Testis (tissue), 3 donors: Measurements from ENCODE around the gene LEAP2. TPM values are rescaled to one million over a fixed set of nuclear protein-coding genes. Genes with fewer than 3 reads are reported as not detected.

Source experiments
- DNase-seq: peaks from one replicate; pipeline ENCODE4 v3.0.0-alpha.2; 2019
- H3K27ac ChIP-seq, 2 donors: fragments of 200-600 bp; sonication (generic); one replicate each; pipeline ENCODE4 v1.5.1; 2019
- H3K27me3 ChIP-seq: fragments of 200-600 bp; sonication (generic); one replicate; pipeline ENCODE4 v1.5.1; 2019
- H3K36me3 ChIP-seq: fragments of 200-600 bp; sonication (generic); one replicate; pipeline ENCODE4 v1.5.1; 2017; ENCODE audit warnings: low read depth; ENCODE audit errors: missing control alignments
- H3K4me1 ChIP-seq: fragments of 200-600 bp; sonication (generic); one replicate; pipeline ENCODE4 v1.5.1; 2019
- H3K4me3 ChIP-seq, 2 donors: fragments of 200-600 bp; sonication (generic); one replicate each; pipeline ENCODE4 v1.5.1; 2017 to 2019
- H3K9me3 ChIP-seq: fragments of 200-600 bp; sonication (generic); one replicate; pipeline ENCODE4 v1.5.1; 2017
- POLR2A ChIP-seq: fragments of 450-650 bp; IDR thresholded peaks from one replicate; pipeline ENCODE4 v1.6.1; 2017; ENCODE audit warnings: antibody characterized with exemption, mild to moderate bottlenecking, moderate library complexity
- WGBS, 2 donors: methylation state at CpG; one replicate each; pipeline ENCODE4 v1.1.5; 2018; 5-methylcytosine and 5-hydroxymethylcytosine counted together
- intact Hi-C: fragments of 100-400 bp; cut with DNase I; formaldehyde crosslinking; loops from one replicate; pipeline ENCODE4 v1.15.1; 2023; ENCODE audit warnings: low total_unique reads
- polyA plus RNA-seq: library from polyadenylated mRNA; stranded (reverse); fragments of 350-450 nt; fragmentation: Illumina TruSeq; extraction: RNeasy Lipid Tissue Mini Kit (QIAGEN cat#74804); gene quantifications from one replicate; pipeline ENCODE4 v1.2.3, GENCODE V29; 2014; ENCODE audit warnings: low read depth, low replicate concordance; ENCODE audit not compliant: insufficient read depth
- total RNA-seq, 2 donors: library from RNA; depleted of rRNA; stranded (reverse); fragments of >200 nt; gene quantifications; one replicate each; pipeline ENCODE4 v1.2.3, GENCODE V29; 2016
- TF ChIP-seq, protein P1 (sequence below), 3 experiments: fragments of 450-650 bp in 2 of 3; fragments of 200-600 bp in 1 of 3; sonication (generic) in 1 of 3; IDR thresholded peaks; one replicate each; pipeline ENCODE4 v1.5.1; 2016 to 2019; ENCODE audit warnings: antibody characterized with exemption in 3 of 3, mild to moderate bottlenecking in 2 of 3, moderate library complexity in 1 of 3

The LEAP2 gene
- total and polyA plus RNA-seq, 3 donors from 2014 or later = 1.8 to 4.1 (median 3.6) TPM

DNA sequence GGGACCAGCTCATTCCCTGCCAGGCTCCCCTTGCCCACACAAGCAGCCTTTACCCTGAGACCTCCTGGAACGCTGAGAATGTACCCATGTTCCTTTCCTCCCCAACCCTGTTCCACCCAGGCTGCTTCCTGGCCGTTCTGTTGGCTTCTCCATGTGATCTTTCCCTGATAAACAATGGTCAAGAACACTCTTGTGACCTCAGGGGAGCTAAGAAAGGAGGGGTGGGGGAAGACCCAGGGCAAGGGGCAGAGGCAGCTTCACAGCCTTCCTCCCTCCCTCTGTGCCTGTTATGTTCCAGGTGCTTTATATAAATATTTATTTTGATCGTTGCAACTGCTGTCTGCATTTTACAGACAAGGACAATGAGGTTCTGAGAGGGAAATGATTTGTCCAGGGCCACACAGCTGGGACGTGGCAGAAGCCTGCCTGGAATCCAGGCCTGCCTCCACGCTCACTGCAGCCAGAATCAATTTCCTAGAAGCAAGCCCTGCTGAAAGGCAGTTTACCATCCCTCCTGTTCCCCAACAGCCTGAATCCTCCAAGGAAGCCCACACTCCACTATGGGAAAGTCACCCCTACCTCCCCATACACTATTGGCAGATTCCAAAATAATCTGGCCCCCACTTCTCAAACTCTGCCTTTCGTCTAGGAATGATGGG, 46.9 kb upstream of the LEAP2 start:
- H3K27ac ChIP-seq = no peak overlapping the region
- H3K4me3 ChIP-seq = no peak overlapping the region
- 62 to 69% methylated on average over 6 of the region's 6 CpGs for WGBS, 2 donors
- H3K36me3 ChIP-seq = no peaks in the 10 kb centered on the region
- DNase-seq = no peak
- no peaks in the 10 kb centered on the region for H3K9me3 ChIP-seq
- no peak for TF ChIP-seq POLR2A
- TF ChIP-seq, protein P1, sequence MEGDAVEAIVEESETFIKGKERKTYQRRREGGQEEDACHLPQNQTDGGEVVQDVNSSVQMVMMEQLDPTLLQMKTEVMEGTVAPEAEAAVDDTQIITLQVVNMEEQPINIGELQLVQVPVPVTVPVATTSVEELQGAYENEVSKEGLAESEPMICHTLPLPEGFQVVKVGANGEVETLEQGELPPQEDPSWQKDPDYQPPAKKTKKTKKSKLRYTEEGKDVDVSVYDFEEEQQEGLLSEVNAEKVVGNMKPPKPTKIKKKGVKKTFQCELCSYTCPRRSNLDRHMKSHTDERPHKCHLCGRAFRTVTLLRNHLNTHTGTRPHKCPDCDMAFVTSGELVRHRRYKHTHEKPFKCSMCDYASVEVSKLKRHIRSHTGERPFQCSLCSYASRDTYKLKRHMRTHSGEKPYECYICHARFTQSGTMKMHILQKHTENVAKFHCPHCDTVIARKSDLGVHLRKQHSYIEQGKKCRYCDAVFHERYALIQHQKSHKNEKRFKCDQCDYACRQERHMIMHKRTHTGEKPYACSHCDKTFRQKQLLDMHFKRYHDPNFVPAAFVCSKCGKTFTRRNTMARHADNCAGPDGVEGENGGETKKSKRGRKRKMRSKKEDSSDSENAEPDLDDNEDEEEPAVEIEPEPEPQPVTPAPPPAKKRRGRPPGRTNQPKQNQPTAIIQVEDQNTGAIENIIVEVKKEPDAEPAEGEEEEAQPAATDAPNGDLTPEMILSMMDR (IDR thresholded peaks at IDR 0.05) = no peak
- H3K27me3 ChIP-seq = no peaks in the 10 kb centered on the region
- H3K4me1 ChIP-seq = peaks cover 9% of the 10 kb centered on the region
- intact Hi-C loops = no loop called here

GRCh38 chr5:132827943-132828673, 45.4 kb upstream of the LEAP2 start:
- no peak overlapping the region for H3K4me3 ChIP-seq
- H3K27ac ChIP-seq = no peak overlapping the region
- DNase-seq = no peak
- H3K4me1 ChIP-seq = peaks cover 9% of the 10 kb centered on the region
- no peaks in the 10 kb centered on the region for H3K9me3 ChIP-seq
- 85 to 100% methylated on average over 3 to 4 of the region's 4 CpGs for WGBS, 2 donors
- TF ChIP-seq, protein P1 (IDR thresholded peaks at IDR 0.05) = no peak
- TF ChIP-seq POLR2A = no peak
- no peaks in the 10 kb centered on the region for H3K27me3 ChIP-seq
- no peaks in the 10 kb centered on the region for H3K36me3 ChIP-seq
- intact Hi-C loops = no loop called here

DNA sequence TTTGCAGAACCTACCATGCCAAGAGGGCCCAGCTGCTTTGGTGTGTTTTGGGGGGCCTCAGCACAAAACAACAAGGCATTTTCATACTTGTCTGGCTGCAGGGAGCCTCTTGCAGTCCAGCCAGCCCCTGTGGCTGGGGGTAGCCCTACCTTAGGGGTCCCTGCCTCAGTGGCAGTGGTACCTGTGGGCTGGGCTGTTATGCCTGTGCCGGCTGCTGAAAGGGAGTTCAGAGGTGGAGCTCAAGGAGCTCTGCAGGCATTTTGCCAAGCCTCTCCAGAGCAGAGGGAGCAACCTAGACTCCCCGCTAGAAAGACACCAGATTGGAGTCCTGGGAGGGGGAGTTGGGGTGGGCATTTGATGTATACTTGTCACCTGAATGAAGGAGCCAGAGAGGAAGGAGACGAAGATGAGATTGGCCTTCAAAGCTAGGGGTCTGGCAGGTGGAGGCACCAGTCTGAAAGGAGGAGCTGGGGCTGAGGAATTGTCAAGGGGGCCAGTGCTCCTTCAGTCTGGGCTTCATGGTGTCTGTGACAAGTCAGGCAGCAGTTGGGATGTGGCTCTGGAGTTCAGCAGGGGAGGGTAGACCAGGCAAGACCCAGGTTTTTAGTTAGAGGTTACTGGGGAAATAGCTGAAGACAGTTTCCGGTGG, 44.5 kb upstream of the LEAP2 start:
- Histone ChIP-seq H3K27me3 (no peaks in the 10 kb centered on the region), H3K27ac (no peak overlapping the region), H3K4me1 (peaks cover 4% of the 10 kb centered on the region), H3K9me3 (no peaks in the 10 kb centered on the region), H3K36me3 (no peaks in the 10 kb centered on the region), H3K4me3 (no peak overlapping the region)
- no peak for DNase-seq
- TF ChIP-seq, protein P1 (IDR thresholded peaks at IDR 0.05) = no peak
- no peak for TF ChIP-seq POLR2A
- 61 to 73% methylated on average over 3 to 4 of the region's 4 CpGs for WGBS, 2 donors
- intact Hi-C loops = no loop called here

- intact Hi-C loops = no loop called here
- Histone ChIP-seq H3K36me3 (no peaks in the 10 kb centered on the region), H3K27me3 (no peaks in the 10 kb centered on the region), H3K9me3 (no peaks in the 10 kb centered on the region), H3K4me3 (peak overlapping the region; percentile 54 to 63), H3K27ac (peak overlapping the region in 1 of 2 donors; percentile 45), H3K4me1 (peaks cover 4% of the 10 kb centered on the region)
- DNase-seq = peak; percentile 81
- WGBS, 2 donors = 2 to 20% methylated on average over 4 to 50 of the region's 75 CpGs
- TF ChIP-seq, protein P1 (IDR thresholded peaks at IDR 0.05) = peak; percentile 76 to 87 (median 87)
- TF ChIP-seq POLR2A = no peak
Observed at GRCh38 chr5:132829742-132830435, 43.6 kb upstream of the LEAP2 start.
